ENCODE data around the gene S100PBP.

DNA sequence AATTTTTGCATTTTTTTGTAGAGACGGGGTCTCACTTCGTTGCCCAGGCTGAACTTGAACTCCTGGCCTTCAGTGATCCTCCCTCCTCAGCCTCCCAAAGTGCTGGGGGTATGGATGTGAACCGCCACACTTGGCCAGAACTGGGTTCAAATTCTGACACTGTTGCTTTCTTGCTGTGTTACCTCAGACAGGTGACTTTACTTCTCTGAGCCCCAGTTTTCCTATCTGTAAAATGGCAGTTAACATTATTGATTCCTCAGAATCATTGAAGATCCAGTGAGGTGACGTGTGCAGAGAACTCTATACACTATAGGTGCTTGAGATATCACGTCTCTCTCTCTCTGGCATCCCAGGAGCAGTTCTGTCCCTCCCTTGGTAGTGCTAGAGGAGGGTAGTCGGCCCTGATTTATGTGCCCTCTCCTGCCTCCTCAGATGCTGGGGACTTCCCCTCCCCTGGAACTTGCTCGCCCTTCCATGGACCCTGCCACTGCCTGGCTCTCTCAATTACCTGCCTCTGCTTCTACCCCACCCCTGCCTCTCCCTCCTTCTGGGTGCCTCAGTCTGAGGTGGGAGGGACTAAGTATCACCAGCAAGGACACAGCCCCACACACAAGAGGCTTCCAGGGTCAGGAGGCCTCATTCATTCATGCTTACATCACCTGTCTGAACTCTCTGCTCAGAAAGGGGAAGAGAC lies 66.0 kb downstream of the S100PBP start:
- TF ChIP-seq, protein P1, sequence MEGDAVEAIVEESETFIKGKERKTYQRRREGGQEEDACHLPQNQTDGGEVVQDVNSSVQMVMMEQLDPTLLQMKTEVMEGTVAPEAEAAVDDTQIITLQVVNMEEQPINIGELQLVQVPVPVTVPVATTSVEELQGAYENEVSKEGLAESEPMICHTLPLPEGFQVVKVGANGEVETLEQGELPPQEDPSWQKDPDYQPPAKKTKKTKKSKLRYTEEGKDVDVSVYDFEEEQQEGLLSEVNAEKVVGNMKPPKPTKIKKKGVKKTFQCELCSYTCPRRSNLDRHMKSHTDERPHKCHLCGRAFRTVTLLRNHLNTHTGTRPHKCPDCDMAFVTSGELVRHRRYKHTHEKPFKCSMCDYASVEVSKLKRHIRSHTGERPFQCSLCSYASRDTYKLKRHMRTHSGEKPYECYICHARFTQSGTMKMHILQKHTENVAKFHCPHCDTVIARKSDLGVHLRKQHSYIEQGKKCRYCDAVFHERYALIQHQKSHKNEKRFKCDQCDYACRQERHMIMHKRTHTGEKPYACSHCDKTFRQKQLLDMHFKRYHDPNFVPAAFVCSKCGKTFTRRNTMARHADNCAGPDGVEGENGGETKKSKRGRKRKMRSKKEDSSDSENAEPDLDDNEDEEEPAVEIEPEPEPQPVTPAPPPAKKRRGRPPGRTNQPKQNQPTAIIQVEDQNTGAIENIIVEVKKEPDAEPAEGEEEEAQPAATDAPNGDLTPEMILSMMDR (IDR thresholded peaks at IDR 0.05), result no peak
- no peak for TF ChIP-seq POLR2A (IDR thresholded peaks at IDR 0.05)
